HEK293 (cell line): ENCODE measurements around the gene GATA2.

Experiments used
- CTCF ChIA-PET: fragments of 350-600 bp; formaldehyde crosslinking; extraction: SDS; loops from one replicate; lab custom pipeline; 2021; ENCODE audit warnings: antibody characterized with exemption; lab: Yijun Ruan, JAX
- POLR2A ChIA-PET: fragments of 300-600 bp; formaldehyde crosslinking; extraction: SDS; loops from one replicate; lab custom pipeline; 2020; ENCODE audit warnings: antibody characterized with exemption, inconsistent platforms; lab: Yijun Ruan, JAX
- H3K27ac ChIP-seq: fragments of 200-500 bp; sonication (Bioruptor generic); 2 replicates; pipeline ENCODE4 v1.5.1; 2014; ENCODE audit warnings: low read depth, low read length, control low read depth, inconsistent platforms; ENCODE audit errors: extremely low read depth
- H3K36me3 ChIP-seq, 2 experiments: fragments of 200-500 bp in 1 of 2; sonication (Bioruptor generic) in 1 of 2; 1 replicate in 1 of 2; 2 replicates in 1 of 2; pipeline ENCODE4 v1.5.1; 2014 to 2017; ENCODE audit warnings: inconsistent platforms in 2 of 2, low read length in 2 of 2; ENCODE audit not compliant: control insufficient read depth in 2 of 2, insufficient read depth in 1 of 2
- H3K4me1 ChIP-seq: fragments of 200-500 bp; sonication (Bioruptor generic); 2 replicates; pipeline ENCODE4 v1.5.1; 2014; ENCODE audit warnings: mild to moderate bottlenecking, low read length, inconsistent platforms; ENCODE audit not compliant: control insufficient read depth, insufficient read depth
- H3K4me3 ChIP-seq: 2 replicates; pipeline ENCODE4 v1.5.1; 2011; ENCODE audit warnings: low read depth, mild to moderate bottlenecking, control low read depth, low read length, moderate library complexity
- H3K9me3 ChIP-seq: fragments of 200-500 bp; sonication (Bioruptor generic); 2 replicates; pipeline ENCODE4 v1.5.1; 2014; ENCODE audit warnings: low read depth, low read length, inconsistent platforms; ENCODE audit not compliant: control insufficient read depth, insufficient read depth
- EGR2 ChIP-seq: fragments of 450-650 bp; formaldehyde crosslinking; IDR thresholded peaks from 2 replicates; pipeline ENCODE4 v1.5.1; 2016; ENCODE audit warnings: low read depth, missing biosample characterization, missing genetic modification characterization
- GLI2 ChIP-seq: fragments of 450-650 bp; formaldehyde crosslinking; IDR thresholded peaks from 2 replicates; pipeline ENCODE4; 2017; ENCODE audit warnings: missing biosample characterization, missing genetic modification characterization, low read depth, borderline replicate concordance
- GLIS1 ChIP-seq: fragments of 450-650 bp; formaldehyde crosslinking; IDR thresholded peaks from 2 replicates; pipeline ENCODE4 v1.5.1; 2016; ENCODE audit warnings: missing biosample characterization, missing genetic modification characterization
- MEIS1 ChIP-seq: sonication (generic); formaldehyde crosslinking; IDR thresholded peaks from 2 replicates; pipeline ENCODE4 v1.8.1; 2022; ENCODE audit warnings: missing genetic modification reagents, mild to moderate bottlenecking, borderline replicate concordance
- SP3 ChIP-seq: fragments of 450-650 bp; formaldehyde crosslinking; IDR thresholded peaks from 2 replicates; pipeline ENCODE4 v1.5.1; 2016; ENCODE audit warnings: missing biosample characterization, missing genetic modification characterization
- YY2 ChIP-seq: fragments of 450-650 bp; formaldehyde crosslinking; IDR thresholded peaks from 2 replicates; pipeline ENCODE4 v1.5.1; 2016; ENCODE audit warnings: missing biosample characterization, missing genetic modification characterization
- ZBTB11 ChIP-seq: fragments of 450-650 bp; formaldehyde crosslinking; conservative IDR thresholded peaks from 2 replicates; pipeline ENCODE4 v1.5.1; 2016; ENCODE audit warnings: low read depth, missing biosample characterization, missing genetic modification characterization
- ZBTB26 ChIP-seq: fragments of 450-650 bp; formaldehyde crosslinking; optimal IDR thresholded peaks from 2 replicates; pipeline ENCODE3; 2016; ENCODE audit warnings: missing biosample characterization, mild to moderate bottlenecking, missing genetic modification characterization
- ZBTB44 ChIP-seq: fragments of 450-650 bp; IDR thresholded peaks from 2 replicates; pipeline ENCODE4 v1.5.1; 2018; ENCODE audit warnings: missing biosample characterization, mild to moderate bottlenecking, missing genetic modification characterization
- ZNF148 ChIP-seq: fragments of 450-650 bp; formaldehyde crosslinking; IDR thresholded peaks from 2 replicates; pipeline ENCODE4 v1.5.0; 2017; ENCODE audit warnings: missing biosample characterization, missing genetic modification characterization, borderline replicate concordance
- ZNF26 ChIP-seq: fragments of 450-650 bp; formaldehyde crosslinking; IDR thresholded peaks from 2 replicates; pipeline ENCODE4 v1.5.1; 2016; ENCODE audit warnings: missing biosample characterization, missing genetic modification characterization
- ZNF37A ChIP-seq: fragments of 450-650 bp; IDR thresholded peaks from 2 replicates; pipeline ENCODE4 v1.5.1; 2018; ENCODE audit warnings: missing biosample characterization, missing genetic modification characterization
- ZNF394 ChIP-seq: fragments of 450-650 bp; formaldehyde crosslinking; IDR thresholded peaks from 2 replicates; pipeline ENCODE4 v1.5.1; 2016; ENCODE audit warnings: missing biosample characterization, missing genetic modification characterization, mild to moderate bottlenecking, moderate library complexity, borderline replicate concordance
- ZNF549 ChIP-seq: fragments of 450-650 bp; IDR thresholded peaks from 2 replicates; pipeline ENCODE4 v1.5.1; 2018; ENCODE audit warnings: missing biosample characterization, missing genetic modification characterization, mild to moderate bottlenecking, inconsistent platforms, moderate library complexity
- ZNF623 ChIP-seq: fragments of 450-650 bp; formaldehyde crosslinking; IDR thresholded peaks from 2 replicates; pipeline ENCODE4 v1.5.1; 2016; ENCODE audit warnings: missing biosample characterization, missing genetic modification characterization
- ZNF704 ChIP-seq: fragments of 450-650 bp; formaldehyde crosslinking; IDR thresholded peaks from 2 replicates; pipeline ENCODE4 v1.5.1; 2016; ENCODE audit warnings: missing biosample characterization, missing genetic modification characterization

Gene GATA2

GRCh38 chr3:128445357-128445756, 47.6 kb downstream of the GATA2 start (continued):
- TF ChIP-seq ZNF148 (tag by site-specific recombination), result peak; percentile 43; the same call in 1 of the 2 replicates
- TF ChIP-seq GLI2 (tag by site-specific recombination), result no peak
- no peak for TF ChIP-seq ZNF26 (tag by site-specific recombination)
- no peak for TF ChIP-seq ZNF549 (tag by site-specific recombination)
- no peak for TF ChIP-seq YY2 (tag by site-specific recombination)

- Histone ChIP-seq H3K27ac (no peak overlapping the region), H3K4me1 (no peaks in the 10 kb centered on the region), H3K9me3 (no peaks in the 10 kb centered on the region), H3K4me3 (no peak overlapping the region), H3K36me3 (no peaks in the 10 kb centered on the region)
- TF ChIP-seq ZBTB44 (tag by site-specific recombination) (no peak), ZBTB26 (tag by site-specific recombination) (no peak), ZNF37A (tag by site-specific recombination) (no peak), ZNF623 (tag by site-specific recombination) (peak; percentile 92), GLIS1 (tag by site-specific recombination) (no peak), SP3 (tag by site-specific recombination) (no peak), ZNF704 (tag by site-specific recombination) (no peak), MEIS1 (CRISPR knock-in tag) (no peak), ZNF394 (tag by site-specific recombination) (no peak)
- ChIA-PET POLR2A (no interaction called here), CTCF (interaction anchor here (0.7 kb wide), 1 partner anchor 21 kb away, joined by 3 read pairs; no protein-coding TSS in a partner anchor)
Observed at GRCh38 chr3:128443771-128444170, 49.2 kb downstream of the GATA2 start.

- Histone ChIP-seq H3K9me3 (no peaks in the 10 kb centered on the region), H3K4me1 (no peaks in the 10 kb centered on the region), H3K36me3 (no peaks in the 10 kb centered on the region), H3K4me3 (no peak overlapping the region), H3K27ac (no peak overlapping the region)
- TF ChIP-seq GLIS1 (tag by site-specific recombination) (peak; percentile 89), ZBTB11 (tag by site-specific recombination) (no peak), EGR2 (tag by site-specific recombination) (0 out of 2 replicates have a peak, but pooled peaks have one; percentile 19)
- ChIA-PET POLR2A (no interaction called here), CTCF (no interaction called here)
Observed at GRCh38 chr3:128442949-128443348, 50.1 kb downstream of the GATA2 start.
